HCT116 (cell line): ENCODE results near the gene G2E3. TPM values are rescaled to one million over a fixed set of nuclear protein-coding genes. Genes with fewer than 3 reads are reported as not detected.

Experiments
- ATAC-seq: fragments of 200-7000 bp; cut with Tn5 transposase; 2 replicates; pipeline ENCODE4 v1.9.1; 2020; ENCODE audit warnings: mild to moderate bottlenecking, moderate library complexity
- BruUV-seq: library from RNA; stranded (reverse); fragments of 400-500 nt; replicated peaks from 2 replicates; lab custom pipeline; 2021; lab: Mats Ljungman, UMichigan
- CTCF ChIA-PET: fragments of 300-600 bp; sonication (Branson Sonifier 250); formaldehyde crosslinking; loops from one replicate; lab custom pipeline; 2021; ENCODE audit warnings: antibody characterized with exemption; lab: Charles Lee
- POLR2A ChIA-PET: fragments of 300-600, 350-600 bp; sonication (Branson Sonifier 250); formaldehyde crosslinking; loops from one replicate; lab custom pipeline; 2021; ENCODE audit warnings: antibody characterized with exemption; lab: Charles Lee
- RAD21 ChIA-PET, 2 experiments: fragments of 300-600 bp; sonication (Branson Sonifier 250); formaldehyde crosslinking; loops; one replicate each; lab custom pipeline; 2023; ENCODE audit warnings: low total read pairs in 2 of 2; ENCODE audit not compliant: uncharacterized antibody in 2 of 2, unreplicated experiment in 2 of 2, low non-redundant PET in 1 of 2; lab: Charles Lee
- DNase-seq: peaks from one replicate; pipeline ENCODE4 v3.0.0-alpha.2; 2010; ENCODE audit warnings: low read depth, low spot score
- H2AFZ ChIP-seq: fragments of 200-600 bp; shearing (Covaris generic), sonication (generic); 2 replicates; pipeline ENCODE4 v1.6.1; 2017; ENCODE audit warnings: low read depth, mixed run types, mixed read lengths, antibody characterized with exemption, low read length; ENCODE audit not compliant: poor library complexity, severe bottlenecking
- H3K27ac ChIP-seq: 2 replicates; pipeline ENCODE4 v1.5.1; 2012; ENCODE audit warnings: low read depth, low read length
- H3K27me3 ChIP-seq: fragments of 200-600 bp; sonication (generic); 2 replicates; pipeline ENCODE4 v1.6.1; 2016; ENCODE audit warnings: mixed run types, low read length, mixed read lengths; ENCODE audit not compliant: insufficient read depth
- H3K36me3 ChIP-seq, 2 experiments: fragments of 200-500 bp in 1 of 2; fragments of 200-600 bp in 1 of 2; sonication (Bioruptor generic) in 1 of 2; sonication (generic) in 1 of 2; 2 replicates each; pipeline versions ENCODE4 v1.5.1 to v1.6.1; 2014 to 2016; ENCODE audit warnings: low read length in 2 of 2, inconsistent platforms in 1 of 2, mixed read lengths in 1 of 2, mixed run types in 1 of 2; ENCODE audit not compliant: insufficient read depth in 2 of 2, control insufficient read depth in 1 of 2
- H3K4me1 ChIP-seq, 2 experiments: fragments of 200-600 bp in 1 of 2; sonication (generic) in 1 of 2; 2 replicates each; pipeline versions ENCODE4 v1.5.1 to v1.6.1; 2012 to 2017; ENCODE audit warnings: low read length in 2 of 2, inconsistent platforms in 1 of 2, mild to moderate bottlenecking in 1 of 2, mixed read lengths in 1 of 2, mixed run types in 1 of 2, moderate library complexity in 1 of 2; ENCODE audit not compliant: insufficient read depth in 2 of 2, control insufficient read depth in 1 of 2
- H3K4me2 ChIP-seq: fragments of 200-600 bp; sonication (generic); 2 replicates; pipeline ENCODE4 v1.6.1; 2017; ENCODE audit warnings: mixed run types, low read length, mixed read lengths
- H3K4me3 ChIP-seq, 2 experiments: fragments of 200-600 bp in 1 of 2; sonication (generic) in 1 of 2; replicated peaks in 1 of 2; 2 replicates each; pipeline ENCODE4 v1.5.1; 2011 to 2016; ENCODE audit warnings: low read length in 2 of 2, control low read depth in 1 of 2, low read depth in 1 of 2, mild to moderate bottlenecking in 1 of 2, mixed read lengths in 1 of 2, mixed run types in 1 of 2
- H3K79me2 ChIP-seq: fragments of 200-600 bp; sonication (generic); 2 replicates; pipeline ENCODE4 v1.6.1; 2017; ENCODE audit warnings: mild to moderate bottlenecking, mixed run types, low read length, moderate library complexity, mixed read lengths; ENCODE audit not compliant: insufficient read depth
- H3K9ac ChIP-seq: fragments of 200-600 bp; sonication (generic); 2 replicates; pipeline ENCODE4 v1.6.1; 2016; ENCODE audit warnings: low read length, mixed read lengths
- H3K9me2 ChIP-seq: fragments of 200-600 bp; sonication (generic), shearing (Covaris generic); 2 replicates; pipeline ENCODE4 v1.6.1; 2017; ENCODE audit warnings: mixed run types, mild to moderate bottlenecking, moderate library complexity; ENCODE audit not compliant: insufficient read depth
- H3K9me3 ChIP-seq, 2 experiments: fragments of 200-500 bp in 1 of 2; fragments of 200-600 bp in 1 of 2; sonication (Bioruptor generic) in 1 of 2; sonication (generic) in 1 of 2; 2 replicates each; pipeline ENCODE4 v1.6.1; 2014 to 2017; ENCODE audit warnings: low read length in 2 of 2, mixed read lengths in 2 of 2, inconsistent platforms in 1 of 2, low read depth in 1 of 2, mild to moderate bottlenecking in 1 of 2, mixed run types in 1 of 2, moderate library complexity in 1 of 2; ENCODE audit not compliant: control insufficient read depth in 1 of 2, insufficient read depth in 1 of 2
- H4K20me1 ChIP-seq: fragments of 200-600 bp; sonication (generic), shearing (Covaris generic); 2 replicates; pipeline ENCODE4 v1.6.1; 2017; ENCODE audit warnings: mixed run types, mild to moderate bottlenecking, moderate library complexity; ENCODE audit not compliant: insufficient read depth
- CBX3 ChIP-seq: IDR thresholded peaks from 2 replicates; pipeline ENCODE4 v1.6.1; 2012; ENCODE audit warnings: low read depth
- CEBPB ChIP-seq: IDR thresholded peaks from 2 replicates; pipeline ENCODE4 v1.6.1; 2012; ENCODE audit warnings: low read depth
- EZH2 ChIP-seq: fragments of 200-600 bp; sonication (generic); IDR thresholded peaks from 2 replicates; pipeline ENCODE4 v1.6.1; 2017; ENCODE audit warnings: antibody characterized with exemption, mixed run types
- FOSL1 ChIP-seq: IDR thresholded peaks from 2 replicates; pipeline ENCODE4 v1.6.1; 2012; ENCODE audit warnings: low read depth
- JUND ChIP-seq: IDR thresholded peaks from 2 replicates; pipeline ENCODE4 v1.6.1; 2012
- RAD21 ChIP-seq: IDR thresholded peaks from 2 replicates; pipeline ENCODE4 v1.6.1; 2012; ENCODE audit warnings: low read depth, mild to moderate bottlenecking
- SRF ChIP-seq: IDR thresholded peaks from 2 replicates; pipeline ENCODE4 v1.6.1; 2012; ENCODE audit warnings: low read depth
- TCF7L2 ChIP-seq: IDR thresholded peaks from 2 replicates; pipeline ENCODE4 v1.7.0; 2011; ENCODE audit warnings: borderline replicate concordance, inconsistent platforms; ENCODE audit not compliant: insufficient read depth, insufficient read length; ENCODE audit errors: extremely low read depth
- YY1 ChIP-seq: IDR thresholded peaks from 2 replicates; pipeline ENCODE4 v1.6.1; 2011; ENCODE audit warnings: low read length, low read depth, moderate library complexity, mild to moderate bottlenecking; ENCODE audit not compliant: insufficient replicate concordance; ENCODE audit errors: extremely low read depth
- ZFX ChIP-seq: fragments of 450-650 bp; IDR thresholded peaks from 2 replicates; pipeline ENCODE4 v1.6.1; 2017
- ZNF274 ChIP-seq: fragments of 200-500 bp; sonication (Bioruptor generic); IDR thresholded peaks from 2 replicates; pipeline ENCODE4 v1.6.1; 2014; ENCODE audit warnings: mild to moderate bottlenecking, low read depth, low read length, inconsistent platforms
- intact Hi-C: fragments of 100-400 bp; cut with micrococcal nuclease; formaldehyde crosslinking; loops from 2 replicates; pipeline ENCODE4 v1.10.0; 2022
- total RNA-seq: library from RNA; stranded (reverse); gene quantifications from one replicate; pipeline ENCODE4 v1.2.1, GENCODE V29; 2021; ENCODE audit not compliant: unreplicated experiment
- TF ChIP-seq, protein P1 (sequence below): IDR thresholded peaks from 2 replicates; pipeline ENCODE4 v1.6.1; 2012
- TF ChIP-seq, protein P2 (sequence below): IDR thresholded peaks from 2 replicates; pipeline ENCODE4 v1.6.1; 2011; ENCODE audit warnings: mild to moderate bottlenecking, low read length, moderate library complexity; ENCODE audit not compliant: insufficient replicate concordance; ENCODE audit errors: extremely low read depth
- TF ChIP-seq, protein P3 (sequence below): IDR thresholded peaks from 2 replicates; pipeline ENCODE4 v1.6.1; 2012
- TF ChIP-seq, protein P4 (sequence below), 3 experiments: fragments of 200-600 bp in 1 of 3; sonication (generic) in 1 of 3; IDR thresholded peaks in 2 of 3; conservative IDR thresholded peaks in 1 of 3; 2 replicates each; pipeline ENCODE4 v1.5.1; 2012 to 2017; ENCODE audit warnings: low read depth in 2 of 3, low read length in 2 of 3, antibody characterized with exemption in 1 of 3, borderline replicate concordance in 1 of 3, control low read depth in 1 of 3, mild to moderate bottlenecking in 1 of 3, mixed read lengths in 1 of 3, mixed run types in 1 of 3, moderate library complexity in 1 of 3; ENCODE audit not compliant: insufficient read depth in 1 of 3

Gene G2E3
- total RNA-seq, 1 experiment from 2014 or later, result 47.0 TPM

DNA sequence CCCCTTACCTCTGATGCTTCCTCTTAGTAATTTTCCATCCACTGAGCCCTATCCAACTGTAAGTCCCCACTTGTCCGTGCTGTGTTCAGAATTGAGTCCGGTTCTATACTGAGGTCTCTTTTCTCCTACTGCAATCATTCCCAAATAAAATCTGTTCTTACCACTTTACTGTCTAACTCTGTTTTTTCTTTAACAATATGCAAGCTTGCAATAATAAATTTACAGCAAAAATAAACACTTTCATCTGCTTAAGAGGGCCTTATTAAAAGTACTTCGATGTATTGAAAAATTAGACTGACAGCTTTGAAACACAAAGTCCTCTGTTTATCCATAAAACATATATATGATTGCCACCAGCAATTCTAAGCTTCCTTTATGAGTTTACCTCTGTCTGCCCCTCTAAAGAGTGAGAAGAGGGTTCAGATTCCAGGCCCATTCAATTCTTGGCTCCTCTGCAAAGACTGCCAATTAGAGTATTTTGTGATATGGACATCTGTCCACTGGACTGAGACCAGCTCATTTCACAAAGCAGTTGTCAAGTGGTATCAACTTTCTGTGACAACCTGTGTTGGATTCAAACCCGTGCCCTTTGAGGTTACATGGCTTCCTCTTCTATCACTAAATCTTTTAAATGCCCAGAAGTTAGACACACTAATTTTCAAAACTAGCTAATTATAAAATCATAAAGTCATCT lies 39.9 kb upstream of the G2E3 start:
- no peak overlapping the region for H2AFZ ChIP-seq
- H3K4me3 ChIP-seq, result no peak overlapping the region
- no peaks in the 10 kb centered on the region for H3K9me3 ChIP-seq
- CTCF ChIA-PET, result no interaction called here
- no peaks in the 10 kb centered on the region for H4K20me1 ChIP-seq
- H3K4me2 ChIP-seq, result no peak overlapping the region
- H3K27me3 ChIP-seq, result no peaks in the 10 kb centered on the region; the same call in 1 of the 2 replicates
- no peak overlapping the region for H3K9ac ChIP-seq
- no peaks in the 10 kb centered on the region for H3K4me1 ChIP-seq
- BruUV-seq, result no TSS peak
- intact Hi-C loops, result no loop called here
- no peak overlapping the region for H3K27ac ChIP-seq
- ATAC-seq (no peak), DNase-seq (no peak)
- no peaks in the 10 kb centered on the region for H3K79me2 ChIP-seq
- POLR2A ChIA-PET, result no interaction called here
- H3K9me2 ChIP-seq, result no peaks in the 10 kb centered on the region
- RAD21 ChIA-PET, result no interaction called here
- TF ChIP-seq FOSL1 (no peak), ZFX (no peak), RAD21 (no peak), TCF7L2 (no peak), CEBPB (no peak), CBX3 (no peak), ZNF274 (no peak), SRF (no peak), EZH2 (no peak), JUND (no peak), YY1 (no peak)
- TF ChIP-seq, protein P1, sequence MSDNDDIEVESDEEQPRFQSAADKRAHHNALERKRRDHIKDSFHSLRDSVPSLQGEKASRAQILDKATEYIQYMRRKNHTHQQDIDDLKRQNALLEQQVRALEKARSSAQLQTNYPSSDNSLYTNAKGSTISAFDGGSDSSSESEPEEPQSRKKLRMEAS, result no peak
- TF ChIP-seq, protein P2, sequence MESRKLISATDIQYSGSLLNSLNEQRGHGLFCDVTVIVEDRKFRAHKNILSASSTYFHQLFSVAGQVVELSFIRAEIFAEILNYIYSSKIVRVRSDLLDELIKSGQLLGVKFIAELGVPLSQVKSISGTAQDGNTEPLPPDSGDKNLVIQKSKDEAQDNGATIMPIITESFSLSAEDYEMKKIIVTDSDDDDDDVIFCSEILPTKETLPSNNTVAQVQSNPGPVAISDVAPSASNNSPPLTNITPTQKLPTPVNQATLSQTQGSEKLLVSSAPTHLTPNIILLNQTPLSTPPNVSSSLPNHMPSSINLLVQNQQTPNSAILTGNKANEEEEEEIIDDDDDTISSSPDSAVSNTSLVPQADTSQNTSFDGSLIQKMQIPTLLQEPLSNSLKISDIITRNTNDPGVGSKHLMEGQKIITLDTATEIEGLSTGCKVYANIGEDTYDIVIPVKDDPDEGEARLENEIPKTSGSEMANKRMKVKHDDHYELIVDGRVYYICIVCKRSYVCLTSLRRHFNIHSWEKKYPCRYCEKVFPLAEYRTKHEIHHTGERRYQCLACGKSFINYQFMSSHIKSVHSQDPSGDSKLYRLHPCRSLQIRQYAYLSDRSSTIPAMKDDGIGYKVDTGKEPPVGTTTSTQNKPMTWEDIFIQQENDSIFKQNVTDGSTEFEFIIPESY, result no peak
- TF ChIP-seq, protein P3, sequence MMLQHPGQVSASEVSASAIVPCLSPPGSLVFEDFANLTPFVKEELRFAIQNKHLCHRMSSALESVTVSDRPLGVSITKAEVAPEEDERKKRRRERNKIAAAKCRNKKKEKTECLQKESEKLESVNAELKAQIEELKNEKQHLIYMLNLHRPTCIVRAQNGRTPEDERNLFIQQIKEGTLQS, result no peak
- TF ChIP-seq, protein P4, sequence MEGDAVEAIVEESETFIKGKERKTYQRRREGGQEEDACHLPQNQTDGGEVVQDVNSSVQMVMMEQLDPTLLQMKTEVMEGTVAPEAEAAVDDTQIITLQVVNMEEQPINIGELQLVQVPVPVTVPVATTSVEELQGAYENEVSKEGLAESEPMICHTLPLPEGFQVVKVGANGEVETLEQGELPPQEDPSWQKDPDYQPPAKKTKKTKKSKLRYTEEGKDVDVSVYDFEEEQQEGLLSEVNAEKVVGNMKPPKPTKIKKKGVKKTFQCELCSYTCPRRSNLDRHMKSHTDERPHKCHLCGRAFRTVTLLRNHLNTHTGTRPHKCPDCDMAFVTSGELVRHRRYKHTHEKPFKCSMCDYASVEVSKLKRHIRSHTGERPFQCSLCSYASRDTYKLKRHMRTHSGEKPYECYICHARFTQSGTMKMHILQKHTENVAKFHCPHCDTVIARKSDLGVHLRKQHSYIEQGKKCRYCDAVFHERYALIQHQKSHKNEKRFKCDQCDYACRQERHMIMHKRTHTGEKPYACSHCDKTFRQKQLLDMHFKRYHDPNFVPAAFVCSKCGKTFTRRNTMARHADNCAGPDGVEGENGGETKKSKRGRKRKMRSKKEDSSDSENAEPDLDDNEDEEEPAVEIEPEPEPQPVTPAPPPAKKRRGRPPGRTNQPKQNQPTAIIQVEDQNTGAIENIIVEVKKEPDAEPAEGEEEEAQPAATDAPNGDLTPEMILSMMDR (IDR thresholded peaks at IDR 0.05 in 2 of 3, conservative IDR thresholded peaks at IDR 0.05 in 1 of 3; ENCODE audit: borderline replicate concordance in 1 of 3, insufficient read depth in 1 of 3, low read depth in 2 of 3, low read length in 2 of 3), result no peak
- no peaks in the 10 kb centered on the region for H3K36me3 ChIP-seq
